Hepatocyte (in vitro differentiated cells): ENCODE results near the gene THSD4.

ENCODE experiments used
- CTCF ChIP-seq: fragments of 200-600 bp; sonication (generic); IDR thresholded peaks from 2 replicates; pipeline ENCODE4 v1.5.1; 2016; ENCODE audit warnings: antibody characterized with exemption, mild to moderate bottlenecking; ENCODE audit not compliant: poor library complexity
- EZH2 ChIP-seq: fragments of 200-600 bp; sonication (generic); IDR thresholded peaks from 2 replicates; pipeline ENCODE4 v1.6.1; 2016; ENCODE audit warnings: antibody characterized with exemption, mild to moderate bottlenecking, borderline replicate concordance

- TF ChIP-seq CTCF: no peak
- no peak for TF ChIP-seq EZH2
Observed at GRCh38 chr15:71091601-71092000, 23.7 kb upstream of the THSD4 start.
